H1 (cell line): ENCODE measurements around the gene SSBP3. TPM values are rescaled to one million over a fixed set of nuclear protein-coding genes. Genes with fewer than 3 reads are reported as not detected.

Experiments
- CTCF ChIA-PET: fragments of 300-600 bp; sonication (Branson Sonifier 250); formaldehyde crosslinking; loops from one replicate; lab custom pipeline; 2021; ENCODE audit not compliant: partially characterized antibody; lab: Charles Lee
- POLR2A ChIA-PET: fragments of 300-600 bp; sonication (Branson Sonifier 250); formaldehyde crosslinking; loops from one replicate; lab custom pipeline; 2021; ENCODE audit warnings: inconsistent platforms; ENCODE audit not compliant: partially characterized antibody; lab: Charles Lee
- DNase-seq, 2 experiments: peaks; one replicate each; pipeline versions ENCODE4 v3.0.0 to v3.0.0-alpha.2; 2010 to 2022; ENCODE audit warnings: low spot score in 2 of 2, low read depth in 1 of 2, mixed read lengths in 1 of 2
- FAIRE-seq: peaks from 2 replicates; lab custom pipeline; 2011; peaks lifted over from hg19 to GRCh38; lab: Jason Lieb, UNC
- H2AFZ ChIP-seq: 2 replicates; pipeline ENCODE4 v1.8.1; 2012; ENCODE audit warnings: low read length, inconsistent platforms
- H2AK5ac ChIP-seq: 2 replicates; pipeline ENCODE4 v1.6.1; 2013; ENCODE audit warnings: low read depth, low read length
- H2BK120ac ChIP-seq: replicated peaks from 2 replicates; pipeline ENCODE3; 2013; ENCODE audit warnings: low read depth, low read length, inconsistent platforms
- H2BK12ac ChIP-seq: 2 replicates; pipeline ENCODE4 v1.6.1; 2013; ENCODE audit warnings: low read depth, low read length
- H2BK15ac ChIP-seq: 2 replicates; pipeline ENCODE4 v1.6.1; 2013; ENCODE audit warnings: low read length
- H2BK20ac ChIP-seq: 2 replicates; pipeline ENCODE4 v1.6.1; 2013; ENCODE audit warnings: low read length
- H2BK5ac ChIP-seq: 2 replicates; pipeline ENCODE4 v1.6.1; 2013; ENCODE audit warnings: low read depth, low read length
- H3K14ac ChIP-seq: 2 replicates; pipeline ENCODE4 v1.6.1; 2013; ENCODE audit warnings: inconsistent platforms; ENCODE audit not compliant: insufficient read length
- H3K18ac ChIP-seq: 2 replicates; pipeline ENCODE4 v1.6.1; 2013; ENCODE audit warnings: low read length; ENCODE audit errors: extremely low read depth
- H3K23ac ChIP-seq: 2 replicates; pipeline ENCODE4 v1.6.1; 2013; ENCODE audit warnings: inconsistent platforms; ENCODE audit not compliant: insufficient read length
- H3K23me2 ChIP-seq: 2 replicates; pipeline ENCODE4 v1.6.1; 2013; ENCODE audit warnings: low read depth, low read length
- H3K27ac ChIP-seq: 2 replicates; pipeline ENCODE4 v1.6.1; 2011; ENCODE audit warnings: low read depth, low read length, inconsistent platforms
- H3K27me3 ChIP-seq, 4 experiments: replicated peaks in 1 of 4; 1 replicate in 1 of 4; 2 replicates in 3 of 4; pipeline versions ENCODE4 v1.6.1 to v1.8.1; 2011 to 2013; ENCODE audit warnings: low read length in 3 of 4, mild to moderate bottlenecking in 3 of 4, inconsistent platforms in 2 of 4, mixed read lengths in 2 of 4, moderate library complexity in 1 of 4; ENCODE audit not compliant: control insufficient read depth in 3 of 4, insufficient read depth in 3 of 4; ENCODE audit errors: extremely low read depth in 1 of 4
- H3K36me3 ChIP-seq, 4 experiments: 2 replicates each; pipeline versions ENCODE4 v1.6.1 to v1.8.1; 2011 to 2013; ENCODE audit warnings: mild to moderate bottlenecking in 4 of 4, low read length in 3 of 4, moderate library complexity in 2 of 4, control low read depth in 1 of 4, inconsistent platforms in 1 of 4; ENCODE audit not compliant: insufficient read depth in 4 of 4, control insufficient read depth in 2 of 4
- H3K4ac ChIP-seq: replicated peaks from 2 replicates; pipeline ENCODE3; 2013; ENCODE audit warnings: low read length, low read depth, mixed read lengths, inconsistent platforms; ENCODE audit not compliant: insufficient read length
- H3K4me1 ChIP-seq, 4 experiments: replicated peaks in 1 of 4; 1 replicate in 1 of 4; 2 replicates in 3 of 4; pipeline versions ENCODE4 v1.6.1 to v1.8.1; 2011 to 2013; ENCODE audit warnings: low read length in 3 of 4, inconsistent platforms in 2 of 4, mixed read lengths in 1 of 4; ENCODE audit not compliant: insufficient read depth in 4 of 4, control insufficient read depth in 3 of 4
- H3K4me2 ChIP-seq, 2 experiments: 2 replicates each; pipeline versions ENCODE4 v1.6.1 to v1.8.1; 2011 to 2013; ENCODE audit warnings: low read depth in 2 of 2, low read length in 2 of 2, control low read depth in 1 of 2, inconsistent platforms in 1 of 2, mild to moderate bottlenecking in 1 of 2; ENCODE audit not compliant: insufficient read depth in 1 of 2
- H3K4me3 ChIP-seq, 4 experiments: fragments of 200-600, 300-600 bp in 1 of 4; sonication (generic), shearing (Covaris generic), sonication (Bioruptor Twin) in 1 of 4; 2 replicates each; pipeline versions ENCODE4 v1.5.1 to v1.8.1; 2011 to 2016; ENCODE audit warnings: low read length in 4 of 4, low read depth in 3 of 4, control low read depth in 2 of 4, inconsistent platforms in 2 of 4, mild to moderate bottlenecking in 2 of 4, mixed read lengths in 1 of 4, moderate library complexity in 1 of 4; ENCODE audit not compliant: insufficient read depth in 2 of 4; ENCODE audit errors: extremely low read depth in 1 of 4
- H3K56ac ChIP-seq: replicated peaks from 2 replicates; pipeline ENCODE3; 2013; ENCODE audit warnings: low read depth, mild to moderate bottlenecking, mixed read lengths, low read length, inconsistent platforms; ENCODE audit not compliant: insufficient read length
- H3K79me1 ChIP-seq: 2 replicates; pipeline ENCODE4 v1.6.1; 2013; ENCODE audit warnings: low read depth, low read length, control low read depth
- H3K79me2 ChIP-seq, 2 experiments: 2 replicates each; pipeline versions ENCODE4 v1.6.1 to v1.8.1; 2012 to 2013; ENCODE audit warnings: low read length in 2 of 2, mild to moderate bottlenecking in 2 of 2, inconsistent platforms in 1 of 2; ENCODE audit not compliant: insufficient read depth in 2 of 2, control insufficient read depth in 1 of 2
- H3K9ac ChIP-seq, 4 experiments: replicated peaks in 1 of 4; 1 replicate in 1 of 4; 2 replicates in 3 of 4; pipeline versions ENCODE4 v1.6.1 to v1.8.1; 2011 to 2013; ENCODE audit warnings: low read depth in 3 of 4, low read length in 3 of 4, control low read depth in 2 of 4, mild to moderate bottlenecking in 2 of 4, moderate library complexity in 2 of 4, inconsistent platforms in 1 of 4; ENCODE audit errors: extremely low read depth in 1 of 4
- H3K9me3 ChIP-seq, 2 experiments: 2 replicates each; pipeline versions ENCODE4 v1.6.1 to v1.8.1; 2012 to 2013; ENCODE audit warnings: mild to moderate bottlenecking in 2 of 2, moderate library complexity in 2 of 2, control low read depth in 1 of 2, inconsistent platforms in 1 of 2, low read depth in 1 of 2, low read length in 1 of 2, mixed read lengths in 1 of 2; ENCODE audit not compliant: insufficient read depth in 2 of 2
- H4K20me1 ChIP-seq, 2 experiments: replicated peaks in 1 of 2; 2 replicates each; pipeline versions ENCODE3 to v1.8.1; 2011 to 2013; ENCODE audit warnings: inconsistent platforms in 2 of 2, low read length in 2 of 2, mild to moderate bottlenecking in 1 of 2; ENCODE audit not compliant: insufficient read depth in 2 of 2, control insufficient read depth in 1 of 2
- H4K5ac ChIP-seq: 2 replicates; pipeline ENCODE4 v1.6.1; 2013; ENCODE audit warnings: low read length, low read depth, mixed read lengths, inconsistent platforms; ENCODE audit not compliant: insufficient read length
- H4K8ac ChIP-seq: 2 replicates; pipeline ENCODE4 v1.8.0; 2013; ENCODE audit warnings: mild to moderate bottlenecking, moderate library complexity, low read length, inconsistent platforms; ENCODE audit not compliant: insufficient read depth; ENCODE audit errors: extremely low read depth
- H4K91ac ChIP-seq: replicated peaks from 2 replicates; pipeline ENCODE3; 2013; ENCODE audit warnings: low read length, mixed read lengths, inconsistent platforms; ENCODE audit not compliant: insufficient read length
- HDAC2 ChIP-seq, 2 experiments: fragments of 300-600 bp in 1 of 2; sonication (generic) in 1 of 2; IDR thresholded peaks; 2 replicates each; pipeline ENCODE4 v1.6.1; 2011 to 2012; ENCODE audit warnings: low read depth in 2 of 2, low read length in 2 of 2, mild to moderate bottlenecking in 2 of 2, moderate library complexity in 2 of 2, borderline replicate concordance in 1 of 2, inconsistent platforms in 1 of 2
- KDM1A ChIP-seq: fragments of 200-600, 300-600 bp; sonication (generic); IDR thresholded peaks from 2 replicates; pipeline ENCODE4 v1.7.1; 2016; ENCODE audit warnings: mild to moderate bottlenecking, low read length, borderline replicate concordance
- NRF1 ChIP-seq: IDR thresholded peaks from 2 replicates; pipeline ENCODE4 v1.6.1; 2011; ENCODE audit warnings: mild to moderate bottlenecking, low read depth, low read length, improper control_type of control experiment
- RXRA ChIP-seq: IDR thresholded peaks from 2 replicates; pipeline ENCODE4 v1.6.1; 2011; ENCODE audit warnings: low read depth, mild to moderate bottlenecking, low read length, moderate library complexity; ENCODE audit not compliant: insufficient read depth
- SIN3A ChIP-seq, 2 experiments: IDR thresholded peaks in 1 of 2; conservative IDR thresholded peaks in 1 of 2; 2 replicates each; pipeline ENCODE4 v1.6.1; 2011 to 2012; ENCODE audit warnings: low read length in 2 of 2, improper control_type of control experiment in 1 of 2, low read depth in 1 of 2, mild to moderate bottlenecking in 1 of 2
- USF2 ChIP-seq: IDR thresholded peaks from 2 replicates; pipeline ENCODE4 v1.6.1; 2011; ENCODE audit warnings: low read length, improper control_type of control experiment
- WGBS, 2 experiments: shearing (Covaris generic) in 1 of 2; methylation state at CpG; one replicate each; pipeline versions ENCODE4 v1.1.6 to v1.1.7; 2013 to 2015; ENCODE audit warnings: low lambda C conversion rate in 2 of 2, mixed read lengths in 2 of 2, inconsistent platforms in 1 of 2, low coverage in 1 of 2, missing lambda C conversion rate in 1 of 2; ENCODE audit not compliant: insufficient replicate concordance in 2 of 2, insufficient coverage in 1 of 2, insufficient read length in 1 of 2; ENCODE audit errors: extremely low coverage in 1 of 2, missing lambda C conversion rate in 1 of 2; 5-methylcytosine and 5-hydroxymethylcytosine counted together
- polyA plus RNA-seq, 7 experiments: library from polyadenylated mRNA; depleted of rRNA in 3 of 7; stranded (reverse) in 5 of 7; unstranded in 2 of 7; fragments of >200 nt in 5 of 7; fragments of 200-250 nt in 2 of 7; gene quantifications; 1 replicate in 5 of 7; 2 replicates in 1 of 7; 4 replicates in 1 of 7; pipeline versions ENCODE4 v1.2.1 to v1.2.3, GENCODE V29; 2011 to 2013; ENCODE audit warnings: missing spikeins in 2 of 7, mixed read lengths in 2 of 7
- total RNA-seq: library from RNA; stranded (reverse); fragmentation: NEBNext Ultra II Directional; extraction: Animal tissue kit (Norgen Biotek cat#: 25700); gene quantifications from 2 replicates; pipeline ENCODE4 v1.2.1, GENCODE V29; 2021

The SSBP3 gene
- total and polyA plus RNA-seq, 2 of the 8 experiments (the other 6 are each of a cell fraction or from before 2014, with no cell fraction given) = 99.7 to 133 TPM

GRCh38 chr1:54453509-54453908 is 47.3 kb upstream of the SSBP3 start:
- POLR2A ChIA-PET = interaction anchor here (0.6 to 1.0 kb wide), 2 partner anchors 9 to 148 kb away, joined by 4 to 6 read pairs; no protein-coding TSS in a partner anchor
- CTCF ChIA-PET = interaction anchor here (0.6 to 1.4 kb wide), 3 partner anchors 11 to 30 kb away, joined by 3 read pairs; no protein-coding TSS in a partner anchor

More at GRCh38 chr1:54453509-54453908, 47.3 kb upstream of the SSBP3 start:
- Histone ChIP-seq H2BK5ac (no peak overlapping the region), H3K4me1 (0 out of 7 replicates have a peak, but pooled peaks cover 0 to 2% (median 0%) of the 10 kb centered on the region in 4 experiments), H3K27me3 (no peaks in the 10 kb centered on the region), H3K9ac (no peak overlapping the region), H3K36me3 (no peaks in the 10 kb centered on the region; a peak in 1 of 8 replicates), H3K56ac (no peak overlapping the region), H3K18ac (no peak overlapping the region), H4K20me1 (no peaks in the 10 kb centered on the region), H2BK15ac (no peak overlapping the region), H3K27ac (no peak overlapping the region), H4K91ac (no peak overlapping the region), H3K79me1 (no peaks in the 10 kb centered on the region), H3K4ac (no peak overlapping the region), H2AK5ac (no peak overlapping the region), H2BK12ac (no peak overlapping the region), H2AFZ (peak overlapping the region; percentile 17; the same call in 1 of the 2 replicates), H2BK120ac (no peak overlapping the region), H3K9me3 (peaks cover 14 to 16% of the 10 kb centered on the region in 2 experiments), H3K14ac (no peak overlapping the region), H4K8ac (no peak overlapping the region), H3K4me3 (no peak overlapping the region), H4K5ac (no peak overlapping the region), H3K79me2 (no peaks in the 10 kb centered on the region), H3K4me2 (no peak overlapping the region), H3K23me2 (no peaks in the 10 kb centered on the region; the same call in 1 of the 2 replicates), H2BK20ac (no peak overlapping the region), H3K23ac (no peak overlapping the region)
- TF ChIP-seq SIN3A (conservative IDR thresholded peaks at IDR 0.05 in 1 of 2, IDR thresholded peaks at IDR 0.05 in 1 of 2; ENCODE audit: low read depth in 1 of 2, low read length in 2 of 2) (no peak), USF2 (no peak), HDAC2 (IDR thresholded peaks at IDR 0.05; ENCODE audit: borderline replicate concordance in 1 of 2, low read depth in 2 of 2, low read length in 2 of 2) (no peak), NRF1 (no peak), RXRA (no peak), KDM1A (no peak)
- no peak for FAIRE-seq
- no peak for DNase-seq
- 89% methylated on average over 2 of the region's 2 CpGs; no CpG with 5 or more reads in 1 of the 2 experiments for WGBS, 2 experiments
